ENCODE data around the gene RAD17. TPM values are rescaled to one million over a fixed set of nuclear protein-coding genes. Genes with fewer than 3 reads are reported as not detected.
A peak's percentile ranks its signal among the peaks of the same experiment; 100 is the strongest.
"Not testable (repeated sequence)": the region's sequence is repeated elsewhere in the genome, so short reads cannot be mapped to it uniquely, and the experiment has no call there.

Gene RAD17
- total and polyA plus RNA-seq, 12 donors: 9.0 to 23.5 (median 19.2) TPM

- peak overlapping the region; percentile 4 to 85 (median 69) for H3K27ac ChIP-seq
- DNase-seq: no peak
- intact Hi-C loops (cut with DNase I): loop anchor here in 8 of 10 donors (1.0 to 10.0 kb wide), 10 partner anchors 14 to 289 kb away; partner anchors contain the start of genes SLC30A5 (in 4 of the 8) and CCNB1 (in 2 of the 8)
- peak overlapping the region in 9 of 10 donors; percentile 52 to 93 (median 75) for H3K4me3 ChIP-seq
- H3K4me1 ChIP-seq: peaks cover 0 to 32% (median 12%) of the 10 kb centered on the region in 9 donors
- no peak for ATAC-seq
- WGBS, 2 donors: 73 to 74% methylated on average over 11 of the region's 11 CpGs
- H3K9me3 ChIP-seq: no peaks in the 10 kb centered on the region
- no peaks in the 10 kb centered on the region for H3K36me3 ChIP-seq
- TF ChIP-seq CTCF (IDR thresholded peaks at IDR 0.05): no peak
- no peaks in the 10 kb centered on the region for H3K27me3 ChIP-seq
Measured at GRCh38 chr5:69331528-69332445, 37.8 kb upstream of the RAD17 start.

- peaks cover 0 to 32% (median 12%) of the 10 kb centered on the region in 9 donors for H3K4me1 ChIP-seq
- H3K4me3 ChIP-seq, H3K36me3 ChIP-seq, DNase-seq, H3K27me3 ChIP-seq, H3K9me3 ChIP-seq: not testable (repeated sequence)
- H3K27ac ChIP-seq: peak overlapping the region in 3 of 10 donors; percentile 5 to 43 (median 31)
- peak in 5 of 8 donors; percentile 16 to 67 (median 41) for ATAC-seq
- intact Hi-C loops (cut with DNase I): loop anchor here in 8 of 10 donors (2.0 to 10.0 kb wide), 9 partner anchors 69 to 291 kb away; partner anchors contain the start of genes SLC30A5 (in 4 of the 8) and CCNB1 (in 2 of the 8)
- WGBS, 2 donors: 91 to 93% methylated on average over 25 of the region's 25 CpGs
Measured at GRCh38 chr5:69333668-69334315, 35.8 kb upstream of the RAD17 start.

GRCh38 chr5:69334793-69335268, 34.8 kb upstream of the RAD17 start:
- peak overlapping the region in 5 of 10 donors; percentile 14 to 27 (median 20) for H3K4me3 ChIP-seq
- peak overlapping the region in 5 of 10 donors; percentile 5 to 58 (median 43) for H3K27ac ChIP-seq
- intact Hi-C loops (cut with DNase I): loop anchor here in 8 of 10 donors (2.0 to 10.0 kb wide), 10 partner anchors 70 to 293 kb away; partner anchors contain the start of genes SLC30A5 (in 5 of the 8) and CCNB1 (in 2 of the 8)
- no peaks in the 10 kb centered on the region for H3K27me3 ChIP-seq
- DNase-seq (peak; percentile 85), ATAC-seq (peak; percentile 70 to 92 (median 88))
- peak; percentile 69 to 85 (median 76) for TF ChIP-seq CTCF (IDR thresholded peaks at IDR 0.05)
- no peaks in the 10 kb centered on the region for H3K9me3 ChIP-seq
- no peaks in the 10 kb centered on the region for H3K36me3 ChIP-seq
- WGBS, 2 donors: 10 to 12% methylated on average over 18 of the region's 18 CpGs
- H3K4me1 ChIP-seq: peaks cover 0 to 32% (median 12%) of the 10 kb centered on the region in 9 donors

GRCh38 chr5:69335341-69335935, 34.2 kb upstream of the RAD17 start:
- intact Hi-C loops (cut with DNase I): loop anchor here in 7 of 10 donors (2.0 to 10.0 kb wide), 9 partner anchors 71 to 293 kb away; partner anchors contain the start of genes SLC30A5 (in 4 of the 7) and CCNB1 (in 1 of the 7)
- DNase-seq (no peak), ATAC-seq (no peak)
- WGBS, 2 donors: 92 to 97% methylated on average over 7 of the region's 7 CpGs
- no peaks in the 10 kb centered on the region for H3K9me3 ChIP-seq
- no peaks in the 10 kb centered on the region for H3K27me3 ChIP-seq
- H3K36me3 ChIP-seq: no peaks in the 10 kb centered on the region
- TF ChIP-seq CTCF (IDR thresholded peaks at IDR 0.05): no peak
- no peak overlapping the region for H3K4me3 ChIP-seq
- peaks cover 0 to 32% (median 12%) of the 10 kb centered on the region in 9 donors for H3K4me1 ChIP-seq
- H3K27ac ChIP-seq: no peak overlapping the region

Measured in heart right ventricle (tissue), 16 donors.